ENCODE measurements around the gene ESRRA.

GRCh38 chr11:64306563-64306875 is 1.2 kb downstream of the ESRRA start:
- no peak for TF ChIP-seq CTCF (IDR thresholded peaks at IDR 0.05)
- TF ChIP-seq POLR2A (IDR thresholded peaks at IDR 0.05): peak in 1 of 2 donors; percentile 1

Measured in Peyer's patch (tissue), 4 donors.